HCT116 (cell line): ENCODE measurements around the gene TSC22D1. TPM values are rescaled to one million over a fixed set of nuclear protein-coding genes. Genes with fewer than 3 reads are reported as not detected.

Experiments
- ATAC-seq: fragments of 200-7000 bp; cut with Tn5 transposase; 2 replicates; pipeline ENCODE4 v1.9.1; 2020; ENCODE audit warnings: mild to moderate bottlenecking, moderate library complexity
- BruUV-seq: library from RNA; stranded (reverse); fragments of 400-500 nt; replicated peaks from 2 replicates; lab custom pipeline; 2021; lab: Mats Ljungman, UMichigan
- CTCF ChIA-PET: fragments of 300-600 bp; sonication (Branson Sonifier 250); formaldehyde crosslinking; loops from one replicate; lab custom pipeline; 2021; ENCODE audit warnings: antibody characterized with exemption; lab: Charles Lee
- POLR2A ChIA-PET: fragments of 300-600, 350-600 bp; sonication (Branson Sonifier 250); formaldehyde crosslinking; loops from one replicate; lab custom pipeline; 2021; ENCODE audit warnings: antibody characterized with exemption; lab: Charles Lee
- RAD21 ChIA-PET, 2 experiments: fragments of 300-600 bp; sonication (Branson Sonifier 250); formaldehyde crosslinking; loops; one replicate each; lab custom pipeline; 2023; ENCODE audit warnings: low total read pairs in 2 of 2; ENCODE audit not compliant: uncharacterized antibody in 2 of 2, unreplicated experiment in 2 of 2, low non-redundant PET in 1 of 2; lab: Charles Lee
- DNase-seq: peaks from one replicate; pipeline ENCODE4 v3.0.0-alpha.2; 2010; ENCODE audit warnings: low read depth, low spot score
- H2AFZ ChIP-seq: fragments of 200-600 bp; shearing (Covaris generic), sonication (generic); 2 replicates; pipeline ENCODE4 v1.6.1; 2017; ENCODE audit warnings: low read depth, mixed run types, mixed read lengths, antibody characterized with exemption, low read length; ENCODE audit not compliant: poor library complexity, severe bottlenecking
- H3K27ac ChIP-seq: 2 replicates; pipeline ENCODE4 v1.5.1; 2012; ENCODE audit warnings: low read depth, low read length
- H3K27me3 ChIP-seq: fragments of 200-600 bp; sonication (generic); 2 replicates; pipeline ENCODE4 v1.6.1; 2016; ENCODE audit warnings: mixed run types, low read length, mixed read lengths; ENCODE audit not compliant: insufficient read depth
- H3K36me3 ChIP-seq, 2 experiments: fragments of 200-500 bp in 1 of 2; fragments of 200-600 bp in 1 of 2; sonication (Bioruptor generic) in 1 of 2; sonication (generic) in 1 of 2; 2 replicates each; pipeline versions ENCODE4 v1.5.1 to v1.6.1; 2014 to 2016; ENCODE audit warnings: low read length in 2 of 2, inconsistent platforms in 1 of 2, mixed read lengths in 1 of 2, mixed run types in 1 of 2; ENCODE audit not compliant: insufficient read depth in 2 of 2, control insufficient read depth in 1 of 2
- H3K4me1 ChIP-seq, 2 experiments: fragments of 200-600 bp in 1 of 2; sonication (generic) in 1 of 2; 2 replicates each; pipeline versions ENCODE4 v1.5.1 to v1.6.1; 2012 to 2017; ENCODE audit warnings: low read length in 2 of 2, inconsistent platforms in 1 of 2, mild to moderate bottlenecking in 1 of 2, mixed read lengths in 1 of 2, mixed run types in 1 of 2, moderate library complexity in 1 of 2; ENCODE audit not compliant: insufficient read depth in 2 of 2, control insufficient read depth in 1 of 2
- H3K4me2 ChIP-seq: fragments of 200-600 bp; sonication (generic); 2 replicates; pipeline ENCODE4 v1.6.1; 2017; ENCODE audit warnings: mixed run types, low read length, mixed read lengths
- H3K4me3 ChIP-seq, 2 experiments: fragments of 200-600 bp in 1 of 2; sonication (generic) in 1 of 2; replicated peaks in 1 of 2; 2 replicates each; pipeline ENCODE4 v1.5.1; 2011 to 2016; ENCODE audit warnings: low read length in 2 of 2, control low read depth in 1 of 2, low read depth in 1 of 2, mild to moderate bottlenecking in 1 of 2, mixed read lengths in 1 of 2, mixed run types in 1 of 2
- H3K79me2 ChIP-seq: fragments of 200-600 bp; sonication (generic); 2 replicates; pipeline ENCODE4 v1.6.1; 2017; ENCODE audit warnings: mild to moderate bottlenecking, mixed run types, low read length, moderate library complexity, mixed read lengths; ENCODE audit not compliant: insufficient read depth
- H3K9ac ChIP-seq: fragments of 200-600 bp; sonication (generic); 2 replicates; pipeline ENCODE4 v1.6.1; 2016; ENCODE audit warnings: low read length, mixed read lengths
- H3K9me2 ChIP-seq: fragments of 200-600 bp; sonication (generic), shearing (Covaris generic); 2 replicates; pipeline ENCODE4 v1.6.1; 2017; ENCODE audit warnings: mixed run types, mild to moderate bottlenecking, moderate library complexity; ENCODE audit not compliant: insufficient read depth
- H3K9me3 ChIP-seq, 2 experiments: fragments of 200-500 bp in 1 of 2; fragments of 200-600 bp in 1 of 2; sonication (Bioruptor generic) in 1 of 2; sonication (generic) in 1 of 2; 2 replicates each; pipeline ENCODE4 v1.6.1; 2014 to 2017; ENCODE audit warnings: low read length in 2 of 2, mixed read lengths in 2 of 2, inconsistent platforms in 1 of 2, low read depth in 1 of 2, mild to moderate bottlenecking in 1 of 2, mixed run types in 1 of 2, moderate library complexity in 1 of 2; ENCODE audit not compliant: control insufficient read depth in 1 of 2, insufficient read depth in 1 of 2
- H4K20me1 ChIP-seq: fragments of 200-600 bp; sonication (generic), shearing (Covaris generic); 2 replicates; pipeline ENCODE4 v1.6.1; 2017; ENCODE audit warnings: mixed run types, mild to moderate bottlenecking, moderate library complexity; ENCODE audit not compliant: insufficient read depth
- CBX3 ChIP-seq: IDR thresholded peaks from 2 replicates; pipeline ENCODE4 v1.6.1; 2012; ENCODE audit warnings: low read depth
- EGR1 ChIP-seq: IDR thresholded peaks from 2 replicates; pipeline ENCODE4 v1.6.1; 2012; ENCODE audit warnings: low read depth
- ELF1 ChIP-seq: IDR thresholded peaks from 2 replicates; pipeline ENCODE4 v1.6.1; 2012; ENCODE audit warnings: low read depth, borderline replicate concordance
- EZH2 ChIP-seq: fragments of 200-600 bp; sonication (generic); IDR thresholded peaks from 2 replicates; pipeline ENCODE4 v1.6.1; 2017; ENCODE audit warnings: antibody characterized with exemption, mixed run types
- SIN3A ChIP-seq: IDR thresholded peaks from 2 replicates; pipeline ENCODE4 v1.6.1; 2012; ENCODE audit warnings: low read depth
- SP1 ChIP-seq: IDR thresholded peaks from 2 replicates; pipeline ENCODE4 v1.6.1; 2012; ENCODE audit warnings: low read depth
- TCF7L2 ChIP-seq: IDR thresholded peaks from 2 replicates; pipeline ENCODE4 v1.7.0; 2011; ENCODE audit warnings: borderline replicate concordance, inconsistent platforms; ENCODE audit not compliant: insufficient read depth, insufficient read length; ENCODE audit errors: extremely low read depth
- ZFX ChIP-seq: fragments of 450-650 bp; IDR thresholded peaks from 2 replicates; pipeline ENCODE4 v1.6.1; 2017
- intact Hi-C: fragments of 100-400 bp; cut with micrococcal nuclease; formaldehyde crosslinking; loops from 2 replicates; pipeline ENCODE4 v1.10.0; 2022
- total RNA-seq: library from RNA; stranded (reverse); gene quantifications from one replicate; pipeline ENCODE4 v1.2.1, GENCODE V29; 2021; ENCODE audit not compliant: unreplicated experiment
- TF ChIP-seq, protein P1 (sequence below): IDR thresholded peaks from 2 replicates; pipeline ENCODE4 v1.6.1; 2011; ENCODE audit warnings: mild to moderate bottlenecking, low read length, moderate library complexity; ENCODE audit not compliant: insufficient replicate concordance; ENCODE audit errors: extremely low read depth
- TF ChIP-seq, protein P2 (sequence below), 3 experiments: fragments of 200-600 bp in 1 of 3; sonication (generic) in 1 of 3; IDR thresholded peaks in 2 of 3; conservative IDR thresholded peaks in 1 of 3; 2 replicates each; pipeline ENCODE4 v1.5.1; 2012 to 2017; ENCODE audit warnings: low read depth in 2 of 3, low read length in 2 of 3, antibody characterized with exemption in 1 of 3, borderline replicate concordance in 1 of 3, control low read depth in 1 of 3, mild to moderate bottlenecking in 1 of 3, mixed read lengths in 1 of 3, mixed run types in 1 of 3, moderate library complexity in 1 of 3; ENCODE audit not compliant: insufficient read depth in 1 of 3
- TF ChIP-seq, protein P3 (sequence below): IDR thresholded peaks from 2 replicates; pipeline ENCODE4 v1.6.1; 2012

The TSC22D1 gene
- total RNA-seq, 1 experiment from 2014 or later = 268 TPM

DNA sequence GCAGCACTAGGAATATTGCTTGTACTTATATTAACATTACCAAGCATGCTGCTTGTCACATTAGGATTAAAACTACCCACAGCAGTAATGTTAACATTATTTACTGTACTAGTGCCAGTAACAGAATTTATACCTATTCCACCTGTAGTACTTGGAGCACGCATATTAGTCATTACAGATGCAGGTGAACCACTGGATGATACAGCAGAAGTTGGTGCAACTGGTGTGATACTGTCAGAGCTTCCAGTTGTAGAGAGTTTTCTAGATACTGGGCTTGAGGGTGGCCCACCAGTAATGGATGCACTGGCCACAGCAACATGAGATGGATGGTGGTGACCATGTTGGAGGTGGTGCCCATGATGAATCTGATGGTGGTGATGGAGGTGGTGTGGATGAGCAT, 1.1 kb downstream of the TSC22D1 start:
- Histone ChIP-seq H3K9me3 (no peaks in the 10 kb centered on the region), H3K27ac (no peak overlapping the region), H2AFZ (no peak overlapping the region), H3K27me3 (no peaks in the 10 kb centered on the region), H3K9ac (no peak overlapping the region), H3K4me2 (no peak overlapping the region), H4K20me1 (no peaks in the 10 kb centered on the region), H3K4me3 (no peak overlapping the region), H3K79me2 (peaks cover 12% of the 10 kb centered on the region), H3K9me2 (no peaks in the 10 kb centered on the region), H3K4me1 (peaks cover 3 to 15% of the 10 kb centered on the region in 2 experiments; a peak in 3 of 4 replicates), H3K36me3 (peaks cover 0 to 7% of the 10 kb centered on the region in 2 experiments; a peak in 1 of 4 replicates)
- ChIA-PET CTCF (no interaction called here), RAD21 (no interaction called here), POLR2A (no interaction called here)
- intact Hi-C loops = loop anchor here (5.0 kb wide), 1 partner anchor 242 kb away; no protein-coding TSS in a partner anchor
- DNase-seq (no peak), ATAC-seq (no peak)
- TF ChIP-seq EZH2 = no peak
- no peak for TF ChIP-seq SP1
- no peak for TF ChIP-seq CBX3
- TF ChIP-seq EGR1 = no peak
- TF ChIP-seq, protein P1, sequence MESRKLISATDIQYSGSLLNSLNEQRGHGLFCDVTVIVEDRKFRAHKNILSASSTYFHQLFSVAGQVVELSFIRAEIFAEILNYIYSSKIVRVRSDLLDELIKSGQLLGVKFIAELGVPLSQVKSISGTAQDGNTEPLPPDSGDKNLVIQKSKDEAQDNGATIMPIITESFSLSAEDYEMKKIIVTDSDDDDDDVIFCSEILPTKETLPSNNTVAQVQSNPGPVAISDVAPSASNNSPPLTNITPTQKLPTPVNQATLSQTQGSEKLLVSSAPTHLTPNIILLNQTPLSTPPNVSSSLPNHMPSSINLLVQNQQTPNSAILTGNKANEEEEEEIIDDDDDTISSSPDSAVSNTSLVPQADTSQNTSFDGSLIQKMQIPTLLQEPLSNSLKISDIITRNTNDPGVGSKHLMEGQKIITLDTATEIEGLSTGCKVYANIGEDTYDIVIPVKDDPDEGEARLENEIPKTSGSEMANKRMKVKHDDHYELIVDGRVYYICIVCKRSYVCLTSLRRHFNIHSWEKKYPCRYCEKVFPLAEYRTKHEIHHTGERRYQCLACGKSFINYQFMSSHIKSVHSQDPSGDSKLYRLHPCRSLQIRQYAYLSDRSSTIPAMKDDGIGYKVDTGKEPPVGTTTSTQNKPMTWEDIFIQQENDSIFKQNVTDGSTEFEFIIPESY = no peak
- TF ChIP-seq, protein P2, sequence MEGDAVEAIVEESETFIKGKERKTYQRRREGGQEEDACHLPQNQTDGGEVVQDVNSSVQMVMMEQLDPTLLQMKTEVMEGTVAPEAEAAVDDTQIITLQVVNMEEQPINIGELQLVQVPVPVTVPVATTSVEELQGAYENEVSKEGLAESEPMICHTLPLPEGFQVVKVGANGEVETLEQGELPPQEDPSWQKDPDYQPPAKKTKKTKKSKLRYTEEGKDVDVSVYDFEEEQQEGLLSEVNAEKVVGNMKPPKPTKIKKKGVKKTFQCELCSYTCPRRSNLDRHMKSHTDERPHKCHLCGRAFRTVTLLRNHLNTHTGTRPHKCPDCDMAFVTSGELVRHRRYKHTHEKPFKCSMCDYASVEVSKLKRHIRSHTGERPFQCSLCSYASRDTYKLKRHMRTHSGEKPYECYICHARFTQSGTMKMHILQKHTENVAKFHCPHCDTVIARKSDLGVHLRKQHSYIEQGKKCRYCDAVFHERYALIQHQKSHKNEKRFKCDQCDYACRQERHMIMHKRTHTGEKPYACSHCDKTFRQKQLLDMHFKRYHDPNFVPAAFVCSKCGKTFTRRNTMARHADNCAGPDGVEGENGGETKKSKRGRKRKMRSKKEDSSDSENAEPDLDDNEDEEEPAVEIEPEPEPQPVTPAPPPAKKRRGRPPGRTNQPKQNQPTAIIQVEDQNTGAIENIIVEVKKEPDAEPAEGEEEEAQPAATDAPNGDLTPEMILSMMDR (IDR thresholded peaks at IDR 0.05 in 2 of 3, conservative IDR thresholded peaks at IDR 0.05 in 1 of 3; ENCODE audit: borderline replicate concordance in 1 of 3, insufficient read depth in 1 of 3, low read depth in 2 of 3, low read length in 2 of 3) = no peak
- TF ChIP-seq ZFX = no peak
- TF ChIP-seq, protein P3, sequence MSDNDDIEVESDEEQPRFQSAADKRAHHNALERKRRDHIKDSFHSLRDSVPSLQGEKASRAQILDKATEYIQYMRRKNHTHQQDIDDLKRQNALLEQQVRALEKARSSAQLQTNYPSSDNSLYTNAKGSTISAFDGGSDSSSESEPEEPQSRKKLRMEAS = no peak
- TF ChIP-seq ELF1 = no peak
- no peak for TF ChIP-seq SIN3A
- TF ChIP-seq TCF7L2 = no peak
- BruUV-seq = no TSS peak
